T47D (cell line): ENCODE measurements around the gene NDUFB11.
"Not testable (repeated sequence)": the region's sequence is repeated elsewhere in the genome, so short reads cannot be mapped to it uniquely, and the experiment has no call there.

Experiments used
- DNase-seq, 2 experiments: peaks; one replicate each; pipeline versions ENCODE4 v3.0.0 to v3.0.0-alpha.2; 2011 to 2012; ENCODE audit warnings: low read depth in 1 of 2, low spot score in 1 of 2
- JUND ChIP-seq: IDR thresholded peaks from 2 replicates; pipeline ENCODE4 v1.6.1; 2012; ENCODE audit warnings: low read depth
- in situ Hi-C: cut with HindIII; loops from 2 replicates; pipeline ENCODE4 v1.10.0; 2016; ENCODE audit warnings: low sequenced_read_pairs, low pct_unique_long_range_greater_than_20kb

Gene NDUFB11

GRCh38 chrX:47112316-47112954 is 32.1 kb downstream of the NDUFB11 start:
- TF ChIP-seq JUND, result no peak
- peak in 1 of 2 experiments; percentile 70 for DNase-seq
- in situ Hi-C loops, result no loop called here

DNA sequence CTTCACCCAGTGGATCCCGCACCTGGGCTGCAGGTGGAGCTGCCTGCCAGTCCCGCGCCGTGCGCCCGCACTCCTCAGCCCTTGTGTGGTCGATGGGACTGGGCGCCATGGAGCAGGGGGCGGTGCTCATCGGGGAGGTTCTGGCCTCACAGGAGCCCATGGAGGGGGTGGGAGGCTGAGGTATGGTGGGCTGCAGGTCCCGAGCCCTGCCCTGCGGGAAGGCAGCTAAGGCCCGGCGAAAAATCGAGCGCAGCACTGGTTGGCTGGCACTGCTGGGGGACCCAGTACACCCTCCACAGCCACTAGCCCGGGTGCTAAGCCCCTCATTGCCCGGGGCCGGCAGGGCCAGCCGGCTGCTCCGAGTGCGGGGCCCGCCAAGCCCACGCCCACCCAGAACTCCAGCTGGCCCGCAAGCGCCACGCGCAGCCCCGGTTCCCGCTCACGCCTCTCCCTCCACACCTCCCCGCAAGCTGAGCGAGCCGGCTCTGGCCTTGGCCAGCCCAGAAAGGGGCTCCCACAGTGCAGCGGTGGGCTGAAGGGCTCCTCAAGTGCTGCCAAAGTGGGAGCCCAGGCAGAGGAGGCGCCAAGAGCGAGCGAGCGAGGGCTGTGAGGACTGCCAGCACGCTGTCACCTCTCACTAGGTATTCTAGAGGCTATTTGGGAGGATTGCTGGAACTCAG is 33.4 kb downstream of the NDUFB11 start:
- in situ Hi-C loops, DNase-seq: not testable (repeated sequence)

DNA sequence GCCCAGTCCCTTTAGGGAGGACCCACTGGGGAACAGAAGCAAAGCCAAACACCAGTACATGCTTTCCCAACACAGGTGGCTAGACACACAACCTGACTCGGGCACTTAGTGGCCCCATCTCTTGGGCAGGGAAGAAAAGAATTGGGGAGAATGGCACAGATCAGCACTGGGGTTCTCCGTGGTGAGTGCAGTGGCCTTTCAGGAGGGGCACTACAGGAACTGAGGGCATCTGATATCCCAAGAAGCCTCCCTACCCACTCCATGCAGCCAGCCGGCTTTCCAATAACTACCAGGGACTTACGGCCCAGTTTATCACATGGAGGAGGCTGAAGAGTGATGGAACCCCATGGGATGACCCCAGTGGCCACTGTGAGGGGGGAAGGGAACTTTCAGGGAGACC is 43.3 kb downstream of the NDUFB11 start:
- DNase-seq, result no peak
- in situ Hi-C loops, result no loop called here
- no peak for TF ChIP-seq JUND

- no peak for TF ChIP-seq JUND
- DNase-seq, result peak in 1 of 2 experiments; percentile 51
- in situ Hi-C loops, result no loop called here
These were observed 46.0 kb downstream of the NDUFB11 start for GRCh38 chrX:47098338-47099094.

DNA sequence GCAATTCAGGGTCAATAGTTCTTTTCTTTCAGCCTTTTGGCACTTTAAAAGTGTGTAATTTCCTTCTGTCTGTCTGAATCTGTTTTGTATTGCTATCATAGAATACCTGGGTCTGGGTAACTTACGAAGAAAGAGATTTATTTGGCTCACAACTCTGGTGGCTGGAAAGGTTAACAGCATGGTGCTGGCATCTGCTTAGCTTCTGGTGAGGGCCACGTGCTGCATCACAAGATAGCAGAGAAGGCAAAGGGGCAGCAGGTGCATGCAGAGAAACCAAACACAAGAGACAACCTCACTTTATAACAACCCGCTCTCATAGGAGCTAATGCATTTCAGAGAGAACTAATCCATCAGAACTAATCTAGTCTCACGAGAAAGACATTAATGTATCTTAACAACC is 47.5 kb downstream of the NDUFB11 start:
- no peak for TF ChIP-seq JUND
- in situ Hi-C loops, result no loop called here
- no peak for DNase-seq

GRCh38 chrX:47093860-47094259 is 50.6 kb downstream of the NDUFB11 start:
- DNase-seq, result no peak
- no peak for TF ChIP-seq JUND
- in situ Hi-C loops, result no loop called here

DNA sequence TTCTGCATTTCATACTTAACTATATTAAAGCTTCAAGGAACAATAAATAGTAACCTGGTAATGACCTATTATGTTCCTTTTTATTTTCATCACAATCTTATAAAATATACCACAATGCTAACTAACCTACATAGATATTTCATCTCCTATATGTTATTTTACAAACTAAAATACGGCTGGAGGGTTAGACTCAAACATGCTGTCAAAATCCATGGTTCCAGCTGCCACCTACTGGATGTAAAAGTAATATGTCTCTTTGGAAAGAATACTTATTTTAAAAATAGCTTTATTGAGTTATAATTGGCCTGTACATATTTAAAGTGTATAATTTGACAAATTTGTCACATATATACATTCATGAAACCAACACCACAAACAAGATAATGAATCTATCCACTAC is 51.3 kb downstream of the NDUFB11 start:
- in situ Hi-C loops, result no loop called here
- no peak for TF ChIP-seq JUND
- DNase-seq, result peak; percentile 16 to 44
